RWPE1 (cell line): Measurements from ENCODE around the gene MAML3.

Experiments
- CTCF ChIA-PET: fragments of 350-600 bp; sonication (Branson Sonifier 250); formaldehyde crosslinking; extraction: SDS; loops from one replicate; lab custom pipeline; 2021; lab: Yijun Ruan, JAX
- POLR2A ChIA-PET: fragments of 400-600 bp; formaldehyde crosslinking; extraction: SDS; loops from one replicate; lab custom pipeline; 2020; ENCODE audit warnings: antibody characterized with exemption; ENCODE audit not compliant: low non-redundant PET; lab: Yijun Ruan, JAX
- DNase-seq: peaks from one replicate; pipeline ENCODE4 v3.0.0; 2012; ENCODE audit warnings: low spot score
- H3K27ac ChIP-seq: fragments of 450-650 bp; 2 replicates; pipeline ENCODE4 v1.5.1; 2017
- CTCF ChIP-seq: fragments of 450-650 bp; conservative IDR thresholded peaks from 2 replicates; pipeline ENCODE4 v1.5.1; 2017; ENCODE audit warnings: low read depth, mild to moderate bottlenecking

MAML3 gene

DNA sequence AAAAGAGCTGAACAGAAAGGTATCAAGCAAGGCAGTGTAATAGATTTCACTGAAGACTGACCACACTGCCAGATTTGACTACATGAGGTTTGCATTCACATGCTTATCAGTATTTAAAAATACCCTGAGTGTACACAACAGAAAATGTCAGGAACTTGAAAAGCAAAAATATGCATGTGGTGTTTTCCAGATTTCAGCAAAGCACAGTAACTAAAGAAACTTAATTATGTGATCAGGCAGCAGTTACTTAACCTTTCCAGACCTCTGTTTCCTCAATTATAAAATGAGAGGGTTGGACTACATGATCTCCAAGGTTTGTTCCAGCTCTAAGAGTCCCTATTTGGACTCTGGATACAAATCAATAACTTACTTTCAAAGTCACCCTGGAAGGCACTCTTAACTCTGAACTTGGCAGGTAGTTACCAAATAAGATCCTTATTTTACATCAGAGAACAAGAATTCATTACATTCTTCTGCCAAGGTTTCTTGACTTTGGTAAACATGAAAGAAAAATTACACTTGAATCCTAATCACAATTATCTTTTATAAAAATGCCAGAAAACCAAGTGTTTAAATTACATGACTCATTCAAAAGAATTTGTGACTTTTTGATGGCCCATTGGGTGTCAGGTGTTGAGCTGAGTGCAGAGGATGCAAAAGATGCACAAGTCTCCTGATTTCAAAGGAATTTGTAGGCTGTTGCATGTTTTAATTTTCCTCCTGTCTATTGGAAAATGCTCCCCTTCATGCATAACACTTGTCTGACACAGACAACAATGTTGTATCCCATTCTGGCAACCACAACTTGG lies 246.8 kb downstream of the MAML3 start:
- DNase-seq, result no peak
- TF ChIP-seq CTCF, result no peak
- H3K27ac ChIP-seq, result no peak overlapping the region
- CTCF ChIA-PET, result no interaction called here
- POLR2A ChIA-PET, result no interaction called here

GRCh38 chr4:139905489-139905888 lies 248.5 kb downstream of the MAML3 start:
- ChIA-PET CTCF (no interaction called here), POLR2A (no interaction called here)
- no peak for DNase-seq
- no peak overlapping the region for H3K27ac ChIP-seq
- TF ChIP-seq CTCF, result no peak

DNA sequence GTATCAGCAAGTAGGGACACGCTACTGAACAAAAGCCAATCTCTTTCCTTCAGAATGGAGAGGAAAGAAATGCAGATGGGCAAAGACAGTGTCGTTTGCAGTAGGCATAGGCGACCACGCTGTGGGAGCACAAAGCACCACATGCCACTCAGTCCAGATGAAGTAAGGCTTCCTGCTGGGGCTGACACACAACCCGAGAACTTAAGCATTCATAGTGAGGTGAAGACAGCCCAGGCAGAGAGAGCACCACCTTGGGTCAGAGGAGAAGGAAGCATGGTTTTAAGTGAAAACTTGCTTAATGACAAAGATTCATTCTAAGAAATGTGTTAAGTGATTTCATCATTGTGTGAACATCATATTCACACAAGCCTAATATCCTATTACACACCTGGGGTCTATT lies 249.6 kb downstream of the MAML3 start:
- no peak overlapping the region for H3K27ac ChIP-seq
- ChIA-PET POLR2A (no interaction called here), CTCF (no interaction called here)
- DNase-seq, result no peak
- no peak for TF ChIP-seq CTCF

DNA sequence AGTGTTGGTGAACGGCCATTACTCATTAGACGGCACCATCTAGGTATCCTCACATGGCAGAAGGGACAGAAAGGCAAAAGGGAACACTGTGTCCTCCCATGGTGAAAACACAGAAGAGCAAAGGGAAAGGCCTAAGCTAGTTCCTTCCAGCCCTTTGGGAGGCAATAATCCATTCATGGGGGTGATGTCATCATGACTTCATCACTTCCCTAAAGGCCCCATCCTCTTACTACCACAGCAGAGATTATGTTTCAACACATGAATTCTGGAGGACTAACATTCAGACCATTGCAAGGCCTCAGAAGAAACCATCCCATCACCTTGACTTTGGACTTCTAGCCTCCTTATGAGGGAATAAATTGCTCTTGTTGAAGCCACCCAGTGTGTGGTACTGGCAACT lies 250.1 kb downstream of the MAML3 start:
- DNase-seq, result no peak
- ChIA-PET CTCF (no interaction called here), POLR2A (no interaction called here)
- TF ChIP-seq CTCF, result no peak
- no peak overlapping the region for H3K27ac ChIP-seq

DNA sequence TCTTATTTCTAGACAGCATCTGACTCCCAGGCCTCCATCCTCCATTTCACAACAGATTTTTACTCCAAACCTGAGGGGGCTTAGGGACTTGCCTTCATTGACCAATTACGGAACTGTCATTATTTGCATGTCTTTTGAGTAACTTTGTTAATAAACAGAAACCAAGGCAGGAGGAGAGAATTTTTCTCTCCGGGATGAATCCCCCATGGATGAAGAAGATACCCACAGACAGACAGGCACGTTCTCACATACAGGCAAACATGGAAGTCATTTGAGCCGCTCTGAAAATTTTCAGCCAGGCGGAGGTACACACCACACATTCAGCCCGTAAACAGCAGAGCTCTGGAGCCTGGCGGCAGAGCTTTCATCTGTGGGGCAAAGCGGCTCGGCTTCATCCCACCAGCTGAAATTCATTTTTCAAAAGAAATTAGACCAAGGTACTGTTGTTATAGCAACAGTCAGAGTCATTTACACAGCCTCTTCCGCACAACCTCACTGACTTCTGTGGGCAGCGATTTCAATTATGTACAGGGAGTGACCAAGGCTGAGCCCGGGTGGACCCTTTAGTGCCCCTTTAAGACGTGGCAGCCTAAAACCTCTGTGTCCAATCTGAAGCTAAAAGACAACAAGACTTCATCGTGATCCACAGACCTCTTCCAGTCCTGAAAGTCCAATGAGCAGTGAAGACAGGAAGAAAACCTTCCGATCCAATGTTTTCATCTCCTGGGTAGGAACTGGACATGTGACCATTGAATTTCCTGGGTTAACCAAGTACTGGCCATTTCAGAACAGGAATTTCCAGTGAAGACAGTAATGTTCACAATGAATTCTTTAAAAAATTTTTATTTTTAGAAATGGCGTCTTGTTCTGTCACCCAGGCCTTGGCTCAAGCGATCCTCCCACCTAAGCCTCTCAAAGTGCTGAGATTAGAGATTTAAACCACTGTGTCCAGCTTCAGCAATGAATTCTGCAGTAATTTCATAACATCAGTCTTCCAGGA lies 251.4 kb downstream of the MAML3 start:
- no peak for TF ChIP-seq CTCF
- DNase-seq, result no peak
- H3K27ac ChIP-seq, result no peak overlapping the region; the same call in 1 of the 2 replicates
- CTCF ChIA-PET, result no interaction called here
- POLR2A ChIA-PET, result no interaction called here

GRCh38 chr4:139901531-139902320 lies 252.3 kb downstream of the MAML3 start:
- CTCF ChIA-PET, result no interaction called here

More at GRCh38 chr4:139901531-139902320, 252.3 kb downstream of the MAML3 start:
- no peak for DNase-seq
- POLR2A ChIA-PET, result no interaction called here
- no peak overlapping the region; the same call in 1 of the 2 replicates for H3K27ac ChIP-seq
- TF ChIP-seq CTCF, result no peak
